HFFc6 (cell line): ENCODE data around the gene FZD1. TPM values are rescaled to one million over a fixed set of nuclear protein-coding genes. Genes with fewer than 3 reads are reported as not detected.
"Not testable (repeated sequence)": the region's sequence is repeated elsewhere in the genome, so short reads cannot be mapped to it uniquely, and the experiment has no call there.

Experiments
- DNase-seq: peaks from one replicate; pipeline ENCODE4 v3.0.0-alpha.2; 2018
- H3K27ac Mint-ChIP-seq: 2 replicates; pipeline ENCODE4 v1.8.0; 2020; ENCODE audit warnings: mild to moderate bottlenecking, mixed read lengths
- H3K27me3 Mint-ChIP-seq: 2 replicates; pipeline ENCODE4 v1.8.0; 2021; ENCODE audit warnings: mild to moderate bottlenecking, moderate library complexity, mixed read lengths; ENCODE audit not compliant: insufficient read depth
- H3K36me3 Mint-ChIP-seq: 2 replicates; pipeline ENCODE4 v1.8.0; 2021; ENCODE audit warnings: low read depth, mixed read lengths
- H3K4me1 Mint-ChIP-seq: 2 replicates; pipeline ENCODE4 v1.8.0; 2020; ENCODE audit warnings: low read depth, mixed read lengths
- H3K4me3 Mint-ChIP-seq: 2 replicates; pipeline ENCODE4 v1.8.0; 2020; ENCODE audit warnings: mild to moderate bottlenecking, moderate library complexity, mixed read lengths
- H3K9me3 Mint-ChIP-seq: 2 replicates; pipeline ENCODE4 v1.8.0; 2020; ENCODE audit warnings: mild to moderate bottlenecking, mixed read lengths
- CTCF ChIP-seq: fragments of 200-600 bp; sonication (generic); IDR thresholded peaks from 2 replicates; pipeline ENCODE4 v1.5.0; 2021; ENCODE audit warnings: antibody characterized with exemption, mild to moderate bottlenecking
- total RNA-seq, 6 experiments: library from RNA; stranded (reverse); fragmentation: NEBNext Ultra II Directional; extraction: Animal tissue kit (Norgen Biotek cat#: 25700); gene quantifications; 2 replicates in 1 of 6; 3 replicates in 5 of 6; pipeline ENCODE4 v1.2.3, GENCODE V29; 2021

The FZD1 gene
- total RNA-seq, 6 experiments from 2014 or later, result 9.0 to 11.1 (median 9.9) TPM

GRCh38 chr7:91299952-91300775, 35.9 kb downstream of the FZD1 start:
- Mint-ChIP-seq H3K9me3 (no peaks in the 10 kb centered on the region), H3K4me1 (no peaks in the 10 kb centered on the region), H3K27ac (no peak overlapping the region), H3K36me3 (no peaks in the 10 kb centered on the region), H3K27me3 (peaks cover 5% of the 10 kb centered on the region), H3K4me3 (no peak overlapping the region)
- TF ChIP-seq CTCF, result no peak
- DNase-seq, result no peak

GRCh38 chr7:91302794-91303193, 38.6 kb downstream of the FZD1 start:
- Mint-ChIP-seq H3K4me3 (no peak overlapping the region), H3K36me3 (no peaks in the 10 kb centered on the region), H3K27ac (no peak overlapping the region), H3K4me1 (no peaks in the 10 kb centered on the region), H3K27me3 (no peaks in the 10 kb centered on the region; the same call in 1 of the 2 replicates), H3K9me3 (no peaks in the 10 kb centered on the region)
- DNase-seq, result no peak
- TF ChIP-seq CTCF, result no peak

- TF ChIP-seq CTCF, result no peak
- H3K27ac Mint-ChIP-seq, result no peak overlapping the region
- H3K4me1 Mint-ChIP-seq, result peaks cover 5% of the 10 kb centered on the region
- H3K4me3 Mint-ChIP-seq, result no peak overlapping the region
- no peaks in the 10 kb centered on the region for H3K9me3 Mint-ChIP-seq
- H3K36me3 Mint-ChIP-seq, result no peaks in the 10 kb centered on the region
- peaks cover 2% of the 10 kb centered on the region; the same call in 1 of the 2 replicates for H3K27me3 Mint-ChIP-seq
- DNase-seq, result no peak
These were observed 42.0 kb downstream of the FZD1 start for GRCh38 chr7:91306266-91306665.

GRCh38 chr7:91307467-91307866, 43.2 kb downstream of the FZD1 start:
- H3K36me3 Mint-ChIP-seq, result no peaks in the 10 kb centered on the region
- no peak overlapping the region for H3K27ac Mint-ChIP-seq
- peaks cover 7% of the 10 kb centered on the region for H3K4me1 Mint-ChIP-seq
- no peak overlapping the region for H3K4me3 Mint-ChIP-seq
- TF ChIP-seq CTCF, result no peak
- no peak for DNase-seq
- peaks cover 2% of the 10 kb centered on the region; the same call in 1 of the 2 replicates for H3K27me3 Mint-ChIP-seq
- no peaks in the 10 kb centered on the region for H3K9me3 Mint-ChIP-seq

GRCh38 chr7:91308191-91308590, 44.0 kb downstream of the FZD1 start:
- not testable (repeated sequence) for H3K36me3 Mint-ChIP-seq, H3K4me1 Mint-ChIP-seq, DNase-seq, H3K27ac Mint-ChIP-seq, H3K4me3 Mint-ChIP-seq, H3K27me3 Mint-ChIP-seq, H3K9me3 Mint-ChIP-seq

GRCh38 chr7:91310830-91311460, 46.7 kb downstream of the FZD1 start:
- Mint-ChIP-seq H3K36me3 (no peaks in the 10 kb centered on the region), H3K27ac (no peak overlapping the region), H3K9me3 (no peaks in the 10 kb centered on the region), H3K27me3 (peaks cover 6% of the 10 kb centered on the region), H3K4me1 (peaks cover 7% of the 10 kb centered on the region), H3K4me3 (no peak overlapping the region)
- TF ChIP-seq CTCF, result no peak
- DNase-seq, result peak; percentile 18
